Measurements from ENCODE around the gene OGFR.

OGFR gene

DNA sequence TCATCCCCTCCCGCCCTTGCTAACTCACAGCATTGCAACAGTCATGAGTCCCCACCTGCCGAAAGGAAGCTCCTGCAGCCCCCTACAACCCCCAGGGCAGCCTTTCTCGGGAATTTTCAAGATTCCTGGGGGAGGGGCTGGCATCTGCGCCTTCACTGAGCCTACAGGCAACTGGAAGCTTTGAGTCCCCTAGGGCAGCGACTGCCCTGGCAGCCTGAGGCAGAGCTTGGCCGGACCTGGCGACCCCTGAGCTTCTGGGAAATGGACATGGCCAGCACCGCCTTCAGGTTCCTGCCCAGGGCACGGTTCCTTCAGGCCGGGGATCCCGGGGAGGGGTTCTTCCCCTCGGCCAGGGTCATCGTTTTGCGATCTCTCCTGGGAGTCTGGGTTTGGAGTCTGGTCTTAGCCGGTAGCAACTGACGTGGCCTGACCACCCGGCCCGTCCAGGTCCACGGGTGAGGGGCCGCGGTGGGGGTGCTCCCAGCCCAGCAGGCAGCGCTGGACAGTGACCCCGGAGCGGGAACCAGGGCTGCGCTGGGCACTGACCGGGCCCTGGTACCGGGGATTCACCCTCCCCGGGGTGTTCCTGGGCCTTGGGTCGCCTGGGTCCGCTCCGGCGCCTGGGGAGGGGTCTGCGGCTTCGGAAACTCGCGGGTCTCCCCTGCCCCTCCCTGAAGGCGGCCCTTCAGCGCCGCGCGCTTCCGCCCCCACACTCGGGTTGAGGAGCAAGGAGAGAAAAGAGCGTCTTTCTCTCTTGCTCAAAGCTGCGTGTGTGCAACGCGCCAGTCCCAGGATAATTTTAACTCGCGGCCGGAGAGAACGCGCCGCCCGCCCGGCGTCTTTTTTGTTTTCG is 11.6 kb downstream of the OGFR start:
- DNase-seq, result no peak

DNA sequence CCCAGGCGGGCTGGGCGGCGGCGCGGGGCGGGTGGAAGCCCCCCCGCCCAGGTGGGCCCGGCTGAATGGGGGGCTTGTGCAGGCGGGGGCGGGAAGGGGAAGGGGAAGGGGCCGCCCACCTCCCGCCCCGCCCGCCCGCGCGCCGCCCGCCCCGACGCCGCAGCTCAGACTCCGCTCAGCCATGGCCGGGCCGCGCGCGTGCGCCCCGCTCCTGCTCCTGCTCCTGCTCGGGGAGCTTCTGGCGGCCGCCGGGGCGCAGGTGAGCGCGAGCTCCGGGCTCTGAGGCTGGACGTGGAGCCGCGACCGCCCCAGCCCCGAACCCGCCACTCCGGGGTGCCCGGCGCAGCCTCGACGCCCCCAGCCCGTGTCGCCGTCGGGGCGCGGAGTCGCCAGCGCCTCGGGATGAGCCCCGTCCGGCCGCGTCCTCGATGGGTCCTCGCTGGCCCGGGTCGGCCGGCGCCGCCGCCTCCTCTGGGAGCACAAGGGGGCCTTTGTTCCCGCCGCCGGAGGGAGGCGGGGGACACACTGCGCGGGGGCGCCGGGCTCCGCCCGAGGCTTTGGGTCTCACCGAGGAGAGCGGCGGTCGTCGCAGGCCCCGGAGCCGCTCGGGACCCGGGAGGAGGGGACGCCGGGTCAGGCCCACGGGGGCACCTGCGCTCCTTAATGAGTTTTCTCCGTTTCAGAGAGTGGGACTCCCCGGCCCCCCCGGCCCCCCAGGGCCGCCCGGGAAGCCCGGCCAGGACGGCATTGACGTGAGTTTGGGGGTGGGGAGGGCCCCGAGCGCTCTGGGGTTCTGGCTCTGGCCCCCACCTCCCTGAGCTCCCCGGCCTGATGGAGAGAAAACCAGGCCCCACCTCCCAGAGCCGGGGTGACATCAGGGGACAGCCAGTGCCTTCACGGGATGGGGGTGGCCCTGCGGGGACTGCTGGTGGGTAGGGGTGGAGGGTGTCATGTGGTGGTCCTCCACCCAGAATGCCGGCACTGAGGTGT is 12.5 kb downstream of the OGFR start, which contains the start of gene COL9A3:
Gene COL9A3, plus strand, starts transcription at position 167 of the 990 bp plus-strand sequence. Its CDS starts 15 bp downstream, at position 182.
- DNase-seq, result no peak

DNA sequence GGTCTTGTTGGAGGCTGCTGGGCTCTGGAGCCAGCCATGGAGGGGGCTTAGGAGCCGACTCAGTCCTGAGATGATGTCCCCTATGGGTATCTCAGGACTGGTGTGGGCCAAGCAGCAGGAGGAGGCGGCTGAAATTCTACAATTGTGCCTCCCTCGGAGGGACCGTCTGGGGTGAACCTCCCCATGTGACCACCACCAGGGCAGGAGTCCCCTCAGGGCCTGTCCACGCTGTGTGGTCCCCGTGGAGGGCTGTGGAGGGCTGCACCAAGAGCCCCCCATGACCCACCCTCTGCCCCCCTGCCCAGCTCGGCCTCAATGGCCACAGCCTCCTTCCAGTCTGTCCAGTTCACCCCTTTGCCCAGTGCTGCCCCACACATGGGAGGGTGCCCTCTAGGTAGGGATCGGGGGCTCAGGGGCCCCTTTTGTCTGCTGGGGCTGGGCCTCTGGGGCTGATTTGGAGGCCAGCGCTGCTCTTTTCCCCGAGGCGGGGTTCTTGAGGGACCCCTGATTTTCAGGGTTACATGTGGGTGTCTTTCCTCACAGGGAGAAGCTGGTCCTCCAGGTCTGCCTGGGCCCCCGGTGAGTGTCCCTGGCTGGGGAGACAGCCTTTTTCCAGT is 13.4 kb downstream of the OGFR start:
- no peak for DNase-seq

DNA sequence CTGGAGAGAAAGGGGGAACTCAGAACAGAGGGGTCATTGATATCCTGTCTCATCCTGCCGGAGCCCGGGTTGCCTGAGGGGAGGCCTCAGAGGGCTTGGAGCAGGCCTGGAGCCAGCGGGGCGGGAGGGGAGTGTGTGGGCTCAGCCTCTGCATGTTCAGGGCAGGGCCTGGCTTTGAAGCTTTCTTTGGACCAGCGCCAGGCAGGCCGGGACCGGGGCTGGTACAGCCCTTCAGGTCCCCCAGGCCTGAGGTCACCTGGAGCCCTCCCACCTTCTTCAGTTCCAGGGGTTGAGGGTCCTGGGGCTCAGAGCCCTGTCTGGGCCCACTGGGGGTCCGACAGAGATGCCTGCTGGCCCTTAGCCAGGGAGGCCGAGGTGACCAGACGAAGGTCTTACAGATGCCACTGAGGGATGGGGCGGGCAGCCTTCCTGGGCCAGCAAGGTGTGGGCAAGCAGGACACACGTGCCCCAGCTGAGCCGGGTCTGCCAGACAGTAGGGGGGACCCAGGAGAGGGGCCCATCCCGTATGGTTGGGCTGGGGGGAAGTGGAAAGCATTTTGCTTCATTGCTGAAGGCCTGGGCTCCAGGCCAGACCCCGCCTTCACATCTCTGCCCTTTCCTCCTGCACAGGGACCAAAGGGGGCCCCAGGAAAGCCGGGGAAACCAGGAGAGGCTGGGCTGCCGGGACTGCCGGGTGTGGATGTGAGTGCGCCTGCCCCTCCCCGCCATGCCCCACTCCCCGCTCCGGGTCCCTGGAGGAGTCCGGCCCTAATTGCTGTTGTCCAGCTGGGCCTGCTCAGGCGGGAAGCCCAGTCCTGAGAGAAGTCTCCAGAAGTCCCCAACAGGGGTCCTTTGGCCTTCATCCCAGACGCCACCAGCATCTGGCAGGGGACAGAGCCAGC is 14.2 kb downstream of the OGFR start:
- no peak for DNase-seq

DNA sequence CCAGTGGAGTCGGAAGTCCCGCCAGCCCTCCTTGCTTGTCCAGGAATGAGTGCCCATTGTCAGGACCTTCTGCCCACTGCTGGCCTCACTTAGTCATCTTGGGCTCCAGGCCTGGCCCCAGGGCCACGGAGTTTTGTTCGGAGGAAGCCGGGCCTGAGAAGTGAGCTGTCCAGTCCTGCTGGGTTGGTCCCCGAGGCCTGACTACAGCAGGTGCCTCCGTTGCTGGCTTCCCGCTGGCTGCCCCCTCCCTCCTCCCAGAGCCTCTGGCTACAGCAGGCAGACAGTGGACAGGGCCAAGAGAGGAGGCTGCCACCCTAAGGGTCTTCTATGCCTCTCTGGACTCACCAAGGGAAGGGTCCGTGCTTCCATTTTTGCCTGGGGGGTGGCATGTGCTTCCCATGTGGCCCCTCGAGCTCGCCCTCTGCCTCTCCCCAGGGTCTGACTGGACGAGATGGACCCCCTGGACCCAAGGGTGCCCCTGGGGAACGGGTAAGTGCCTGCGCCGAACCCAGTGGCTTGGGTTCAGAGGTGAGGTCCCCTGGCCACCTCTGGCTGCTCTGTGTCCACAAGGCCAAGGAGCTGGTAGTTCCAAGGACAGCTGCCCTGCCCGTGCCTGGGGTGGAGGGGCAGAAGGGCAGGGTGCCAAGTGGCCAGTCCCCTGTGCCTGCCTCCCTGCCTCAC is 15.0 kb downstream of the OGFR start:
- no peak for DNase-seq

DNA sequence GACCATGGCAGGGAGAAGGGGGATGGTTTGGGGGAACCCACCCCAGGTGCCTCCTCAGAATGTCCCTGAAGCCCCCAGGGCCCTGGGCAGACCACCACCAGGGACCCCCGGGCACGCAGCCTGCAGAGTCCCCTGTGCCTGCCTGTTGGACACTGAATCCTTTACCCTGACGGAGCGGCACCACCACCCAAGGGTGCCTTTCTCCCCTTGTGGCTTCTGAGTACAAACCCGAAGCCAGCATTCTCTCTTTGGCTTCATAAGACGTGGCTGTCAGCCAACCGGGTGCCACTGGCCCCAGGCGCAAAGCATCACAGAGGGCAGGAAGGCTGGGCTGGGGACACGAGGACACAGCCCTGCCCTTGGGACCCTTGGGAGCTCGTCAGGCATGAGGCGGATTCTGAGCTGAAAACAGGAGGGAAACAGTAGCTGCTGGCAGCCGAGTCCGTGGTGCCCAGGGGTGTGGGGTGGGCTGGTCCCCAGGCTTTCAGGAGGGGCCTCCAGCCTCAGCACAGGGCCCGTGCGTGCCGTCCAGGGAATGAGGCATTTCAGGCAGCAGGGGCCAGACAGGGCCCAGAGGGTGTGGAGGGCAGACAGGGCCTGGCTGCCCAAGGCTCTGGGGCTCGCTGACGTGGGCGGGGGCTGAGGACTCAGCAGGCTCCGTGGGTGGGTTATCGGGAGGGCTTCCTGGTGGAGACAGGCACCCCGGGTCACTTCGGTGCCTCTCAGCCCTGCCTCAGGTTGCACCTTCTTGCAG is 15.8 kb downstream of the OGFR start:
- DNase-seq, result no peak

DNA sequence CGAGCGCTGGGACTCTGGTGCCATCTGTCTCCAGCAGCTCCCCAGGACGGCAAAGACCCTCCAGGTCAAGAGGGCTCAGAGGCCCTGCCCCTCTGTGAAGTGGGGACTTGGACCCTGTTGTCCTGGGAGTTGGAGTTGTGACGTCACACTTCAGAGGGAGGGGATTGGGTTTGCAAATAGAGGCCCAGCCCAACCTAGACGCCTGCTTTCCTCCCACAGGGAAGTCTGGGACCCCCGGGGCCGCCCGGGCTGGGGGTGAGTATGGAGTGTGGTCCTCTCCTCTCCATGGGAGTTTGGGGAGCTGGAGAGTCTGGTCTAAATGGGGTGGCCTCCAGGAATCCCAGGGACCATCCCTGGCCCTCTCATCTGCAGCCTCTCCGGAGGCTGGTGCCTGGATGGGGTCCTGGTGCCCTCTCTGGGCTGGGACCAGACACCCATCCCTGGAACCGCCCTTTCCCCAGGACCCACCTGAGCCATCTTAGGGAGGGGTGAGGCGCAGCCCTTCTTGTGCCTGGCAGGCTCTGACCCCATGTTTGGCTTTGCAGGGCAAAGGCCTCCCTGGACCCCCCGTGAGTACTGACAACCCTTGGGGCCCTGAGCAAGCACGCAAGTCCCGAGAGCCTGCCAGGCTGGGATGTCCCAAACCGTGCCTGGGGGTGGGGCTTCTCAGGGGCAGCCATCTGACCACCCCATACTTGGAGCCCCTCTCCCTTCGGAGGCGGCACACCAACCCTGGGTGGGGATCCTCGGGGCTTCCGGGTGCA is 16.5 kb downstream of the OGFR start:
- DNase-seq, result no peak

DNA sequence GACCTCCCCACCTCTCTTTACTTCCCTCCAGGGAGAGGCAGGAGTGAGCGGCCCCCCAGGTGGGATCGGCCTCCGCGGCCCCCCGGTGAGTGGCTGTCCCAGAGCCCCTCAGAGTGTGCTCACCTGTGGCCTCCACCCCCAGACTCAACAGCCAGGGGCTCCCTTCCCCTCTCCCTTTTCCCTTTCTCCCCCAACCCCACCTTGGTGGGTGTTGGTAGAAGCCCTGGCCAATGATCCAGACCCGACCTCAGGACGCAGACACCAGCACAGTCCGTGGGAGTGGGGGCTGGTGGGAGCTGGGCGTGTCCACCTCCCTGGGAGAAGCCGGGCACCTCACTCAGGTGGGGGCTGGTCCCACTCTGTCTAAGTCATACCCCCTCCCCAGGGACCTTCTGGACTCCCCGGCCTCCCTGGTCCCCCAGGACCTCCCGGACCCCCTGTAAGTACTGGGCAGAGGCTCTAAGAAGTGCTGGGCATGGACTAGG is 17.1 kb downstream of the OGFR start:
- DNase-seq, result no peak

DNA sequence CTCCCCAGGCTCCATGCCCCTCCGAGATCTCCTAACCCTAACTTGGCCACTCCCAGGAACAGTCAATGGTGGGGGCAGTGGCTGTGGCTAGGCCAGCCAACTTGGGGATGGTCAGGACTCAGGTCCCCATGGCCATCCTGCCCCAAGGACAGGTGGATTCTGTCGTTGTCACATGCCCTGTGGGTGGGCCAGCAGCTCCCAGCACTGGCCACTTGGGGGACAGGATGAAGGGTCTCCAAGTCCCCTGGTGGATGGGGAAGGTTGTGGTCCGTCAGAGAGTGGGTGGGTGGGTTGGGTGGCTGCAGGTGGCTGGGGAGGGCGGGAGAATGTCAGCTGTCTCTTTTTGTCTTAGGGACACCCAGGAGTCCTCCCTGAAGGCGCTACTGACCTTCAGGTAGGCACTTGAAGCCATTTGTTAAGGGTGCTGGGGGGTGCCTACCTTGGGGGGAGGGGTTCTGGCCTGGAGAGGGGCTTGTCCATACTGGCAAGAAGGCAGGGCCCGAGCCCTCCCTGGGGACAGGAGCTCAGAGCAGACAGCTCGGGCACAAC is 17.7 kb downstream of the OGFR start:
- DNase-seq, result no peak

DNA sequence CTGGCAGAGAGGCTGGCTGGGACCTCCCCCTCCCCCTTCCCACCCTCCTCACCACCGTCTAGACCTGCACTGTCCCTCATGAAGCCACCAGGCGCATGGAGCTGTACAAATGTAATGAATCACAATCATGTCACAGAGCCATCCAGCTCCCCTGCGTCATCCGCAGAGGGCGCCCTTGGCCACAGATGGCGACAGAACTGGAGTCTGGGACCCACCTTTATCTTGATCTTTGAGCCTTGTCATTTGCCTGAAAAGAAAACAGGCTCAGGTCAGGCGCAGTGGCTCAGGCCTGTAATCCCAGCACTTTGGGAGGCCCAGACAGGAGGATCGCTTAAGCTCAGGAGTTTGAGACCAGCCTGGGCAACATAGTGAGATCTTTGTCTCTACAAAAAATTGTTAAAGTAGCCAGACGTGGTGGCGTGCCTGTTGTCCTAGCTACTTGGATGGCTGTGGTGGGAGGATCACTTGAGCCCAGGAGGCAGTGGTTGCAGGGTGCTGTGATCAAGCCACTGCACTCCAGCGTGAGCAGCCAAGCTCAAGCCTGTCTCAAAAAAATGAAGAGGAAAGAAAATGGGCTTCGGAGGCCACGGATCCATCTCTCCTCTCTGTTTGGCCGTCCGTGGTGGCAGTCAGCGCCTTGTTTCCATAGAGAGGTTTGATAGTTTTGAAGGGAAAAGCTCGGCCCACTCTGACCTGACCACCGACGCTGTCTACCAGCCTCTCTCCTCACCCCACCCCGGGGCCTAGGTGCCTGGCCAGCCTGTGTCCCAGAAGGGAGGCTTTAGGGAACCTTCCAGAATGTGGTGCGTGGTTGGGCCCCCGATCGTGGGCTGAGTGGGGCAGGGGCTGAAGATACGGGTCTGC is 18.4 kb downstream of the OGFR start:
- DNase-seq, result no peak

DNA sequence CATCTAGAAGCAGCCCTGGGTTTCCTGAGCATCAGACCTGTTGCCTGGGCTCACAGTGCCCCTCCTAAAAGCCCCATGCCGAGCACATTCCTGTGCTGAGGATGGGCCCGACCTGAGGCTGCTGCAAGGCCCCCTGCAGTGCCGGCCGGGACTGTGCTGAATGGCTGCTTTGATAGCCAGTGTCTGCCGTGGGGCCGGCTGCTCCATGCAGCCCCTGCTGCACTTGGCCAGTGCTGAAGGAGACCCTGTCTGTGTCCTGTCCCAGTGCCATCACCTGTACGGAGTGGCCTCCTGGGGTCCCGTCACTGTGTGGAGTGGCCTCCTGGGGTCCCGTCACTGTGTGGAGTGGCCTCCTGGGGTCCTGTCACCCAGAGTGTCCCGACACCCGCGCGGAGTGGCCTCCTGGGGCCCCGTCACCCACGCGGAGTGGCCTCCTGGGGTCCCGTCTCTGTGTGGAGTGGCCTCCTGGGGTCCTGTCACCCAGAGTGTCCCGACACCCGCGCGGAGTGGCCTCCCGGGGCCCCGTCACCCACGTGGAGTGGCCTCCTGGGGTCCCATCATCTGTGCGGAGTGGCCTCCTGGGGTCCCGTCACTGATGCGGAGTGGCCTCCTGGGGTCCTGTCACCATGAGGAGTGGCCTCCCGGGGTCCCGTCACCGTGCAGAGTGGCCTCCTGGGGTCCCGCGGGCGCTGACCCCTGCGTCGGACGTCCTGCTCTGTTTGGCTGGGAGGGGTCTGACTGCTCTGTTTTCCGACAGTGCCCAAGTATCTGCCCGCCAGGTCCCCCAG is 19.2 kb downstream of the OGFR start:
- no peak for DNase-seq

DNA sequence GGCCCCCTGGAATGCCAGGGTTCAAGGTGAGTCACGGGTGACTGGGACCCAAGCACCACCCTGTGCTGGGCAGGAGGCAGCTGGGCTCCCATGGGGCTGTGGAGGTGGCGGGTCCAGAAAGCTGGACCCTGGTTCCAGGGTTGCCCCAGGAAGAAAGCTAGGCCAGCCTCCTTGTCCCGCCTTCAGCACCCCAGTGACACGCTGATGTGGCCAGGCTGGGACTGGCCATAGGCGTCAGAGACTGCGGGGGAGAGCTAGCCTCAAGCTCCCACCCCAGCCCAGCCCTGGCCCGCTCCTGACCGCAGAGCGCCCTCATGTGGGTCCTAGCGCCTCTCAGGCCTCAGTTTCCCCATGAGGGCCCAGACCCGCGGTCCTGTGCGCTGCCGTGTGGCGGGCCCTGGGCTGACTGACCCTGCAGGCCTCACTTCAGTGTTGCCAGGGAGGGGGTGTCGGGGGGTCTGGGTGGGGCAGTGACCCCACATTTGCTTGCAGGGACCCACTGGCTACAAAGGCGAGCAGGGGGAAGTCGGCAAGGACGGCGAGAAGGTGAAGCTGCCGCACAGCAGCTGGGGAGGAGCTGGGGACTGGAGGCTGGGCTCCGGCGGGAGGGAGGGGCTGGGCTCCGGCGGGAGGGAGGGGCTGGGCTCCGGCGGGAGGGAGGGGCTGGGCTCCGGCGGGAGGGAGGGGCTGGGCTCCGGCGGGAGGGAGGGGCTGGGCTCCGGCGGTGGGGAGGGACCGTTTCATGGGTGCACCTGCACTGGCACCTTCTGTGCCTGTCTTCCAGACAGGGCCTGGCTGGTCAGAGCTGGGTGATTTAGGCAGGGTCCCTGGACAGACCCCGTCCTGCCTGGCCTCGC is 20.1 kb downstream of the OGFR start:
- peak; percentile 29 for DNase-seq

DNA sequence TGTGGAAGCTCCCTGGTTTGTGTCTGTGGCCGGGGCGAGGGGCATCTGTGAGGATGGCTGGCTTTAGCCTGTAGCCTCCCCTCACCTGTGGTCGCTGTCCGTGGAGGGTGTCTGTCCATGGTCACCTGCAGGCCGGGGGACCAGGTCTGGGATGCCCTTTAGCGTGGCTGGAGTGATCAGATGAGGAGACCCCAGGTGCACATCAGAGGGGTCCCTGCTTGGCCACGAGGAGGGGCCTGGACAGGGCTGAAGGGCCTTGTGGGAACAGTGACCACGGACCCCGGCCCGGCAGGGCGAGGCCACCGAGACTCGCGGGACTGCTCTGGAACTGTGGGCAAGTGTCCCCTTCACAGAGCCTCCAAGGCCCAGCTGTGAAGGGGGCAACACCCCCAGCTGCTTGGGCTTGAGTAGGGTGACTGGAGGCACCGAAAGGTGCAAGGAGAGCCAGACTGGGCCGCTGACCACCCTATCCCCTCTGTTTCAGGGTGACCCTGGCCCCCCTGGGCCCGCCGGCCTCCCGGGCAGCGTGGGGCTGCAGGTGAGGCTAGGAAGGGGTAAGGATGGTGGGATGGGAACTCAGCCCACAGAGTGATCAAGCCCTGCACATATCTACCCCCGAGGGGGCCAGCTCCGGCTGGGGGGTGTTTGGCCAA is 20.8 kb downstream of the OGFR start:
- DNase-seq, result no peak

DNA sequence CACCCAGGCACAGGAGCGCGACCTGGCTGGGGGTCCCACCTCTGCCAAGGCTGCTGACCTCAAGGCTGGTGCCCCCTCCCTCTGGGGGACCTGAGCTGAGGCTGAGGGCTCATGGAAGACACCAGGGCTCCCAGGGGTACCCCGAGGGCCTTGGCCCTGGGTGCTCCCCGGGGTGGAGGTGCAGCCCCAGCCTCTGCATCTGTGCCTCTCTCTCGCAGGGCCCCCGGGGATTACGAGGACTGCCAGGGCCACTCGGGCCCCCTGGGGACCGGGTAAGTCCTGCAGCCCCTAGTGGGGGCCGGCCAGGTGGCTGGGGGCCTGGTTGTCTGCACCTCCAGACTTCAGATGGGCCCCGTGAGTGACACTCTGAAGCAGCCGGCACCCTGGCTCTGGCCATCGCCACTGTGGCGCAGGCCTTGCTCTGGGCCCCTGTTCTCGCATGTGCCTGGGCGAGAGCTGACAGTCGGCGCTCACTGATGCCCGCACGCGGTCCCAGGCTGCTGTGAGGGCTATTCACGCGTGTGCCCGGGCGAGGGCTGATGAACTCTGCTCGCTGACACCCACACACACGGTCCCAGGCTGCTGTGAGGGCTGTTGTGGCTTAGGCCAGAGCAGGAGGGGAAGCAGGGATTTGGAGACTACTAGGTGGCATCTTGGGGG is 21.5 kb downstream of the OGFR start:
- DNase-seq, result no peak

DNA sequence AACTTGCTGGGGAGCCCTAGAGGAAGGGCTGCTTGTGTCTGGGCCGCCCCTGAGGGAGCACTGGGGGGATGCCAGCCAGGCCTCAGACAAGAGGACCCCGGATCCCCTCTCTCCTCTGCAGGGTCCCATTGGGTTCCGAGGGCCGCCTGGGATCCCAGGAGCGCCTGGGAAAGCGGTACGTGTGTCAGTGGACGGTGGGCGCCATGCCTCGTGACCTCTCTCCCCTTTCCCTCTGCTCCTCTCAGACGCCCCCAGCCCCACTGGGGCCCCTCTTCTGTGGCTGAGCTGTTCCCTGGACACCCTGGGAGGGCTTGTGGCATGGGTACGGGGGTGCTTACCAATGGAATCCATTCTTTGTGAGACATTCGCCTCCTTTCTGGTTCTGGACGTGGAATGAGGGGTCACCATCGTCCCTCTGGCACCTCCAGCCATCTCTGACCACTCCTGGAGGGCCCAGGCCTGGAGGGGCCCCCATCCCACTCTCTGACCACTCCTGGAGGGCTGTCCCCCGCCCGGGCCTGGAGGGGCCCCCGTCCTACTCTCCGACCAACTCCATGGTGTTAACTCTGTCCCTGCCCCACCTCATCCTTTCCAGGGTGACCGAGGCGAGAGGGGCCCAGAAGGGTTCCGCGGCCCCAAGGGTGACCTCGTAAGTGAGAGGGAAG is 22.1 kb downstream of the OGFR start:
- DNase-seq, result no peak

Data from effector CD8-positive, alpha-beta T cell (primary cell).